Mesenchymal stem cell (in vitro differentiated cells and primary cell): ENCODE results near the gene F3.

Source experiments
- DNase-seq: peaks from one replicate; pipeline ENCODE4 v3.0.0-alpha.2; 2013
- H2AFZ ChIP-seq: one replicate; pipeline ENCODE4 v1.6.1; 2013; ENCODE audit warnings: low read depth, mild to moderate bottlenecking, control low read depth, inconsistent platforms, low read length, moderate library complexity
- H2AK5ac ChIP-seq: 2 replicates; pipeline ENCODE4 v1.6.1; 2013; ENCODE audit warnings: low read length, moderate library complexity, mild to moderate bottlenecking, inconsistent platforms; ENCODE audit not compliant: severe bottlenecking
- H2BK120ac ChIP-seq: one replicate; pipeline ENCODE4 v1.6.1; 2013; ENCODE audit warnings: low read depth, mild to moderate bottlenecking, inconsistent platforms, low read length, moderate library complexity
- H2BK12ac ChIP-seq, 2 experiments: one replicate each; pipeline ENCODE4 v1.6.1; 2013; ENCODE audit warnings: inconsistent platforms in 2 of 2, low read length in 2 of 2, mild to moderate bottlenecking in 2 of 2, moderate library complexity in 2 of 2, control low read depth in 1 of 2
- H2BK15ac ChIP-seq: one replicate; pipeline ENCODE4 v1.6.1; 2013; ENCODE audit warnings: mild to moderate bottlenecking, low read depth, inconsistent platforms; ENCODE audit not compliant: poor library complexity, severe bottlenecking
- H2BK5ac ChIP-seq: 2 replicates; pipeline ENCODE4 v1.6.1; 2013; ENCODE audit warnings: low read depth, mild to moderate bottlenecking, low read length, control low read depth, inconsistent platforms; ENCODE audit not compliant: poor library complexity, severe bottlenecking
- H3K14ac ChIP-seq, 2 experiments: one replicate each; pipeline ENCODE4 v1.6.1; 2013; ENCODE audit warnings: inconsistent platforms in 2 of 2, low read length in 2 of 2, control low read depth in 1 of 2, mild to moderate bottlenecking in 1 of 2, moderate library complexity in 1 of 2
- H3K18ac ChIP-seq, 2 experiments: one replicate each; pipeline ENCODE4 v1.6.1; 2013; ENCODE audit warnings: inconsistent platforms in 2 of 2, low read length in 2 of 2, control low read depth in 1 of 2, low read depth in 1 of 2, mild to moderate bottlenecking in 1 of 2
- H3K23ac ChIP-seq, 2 experiments: one replicate each; pipeline ENCODE4 v1.6.1; 2013; ENCODE audit warnings: inconsistent platforms in 2 of 2, low read length in 2 of 2, mild to moderate bottlenecking in 2 of 2, moderate library complexity in 2 of 2, control low read depth in 1 of 2
- H3K27ac ChIP-seq: 2 replicates; pipeline ENCODE4 v1.5.1; 2013; ENCODE audit warnings: mild to moderate bottlenecking, moderate library complexity, low read length, control low read depth, inconsistent platforms; ENCODE audit not compliant: poor library complexity, severe bottlenecking
- H3K27me3 ChIP-seq, 2 experiments: 2 replicates each; pipeline versions ENCODE4 v1.6.1 to v1.7.0; 2013; ENCODE audit warnings: low read length in 2 of 2, mild to moderate bottlenecking in 2 of 2, moderate library complexity in 2 of 2, control low read depth in 1 of 2, inconsistent platforms in 1 of 2; ENCODE audit not compliant: control insufficient read depth in 1 of 2, insufficient read depth in 1 of 2
- H3K36me3 ChIP-seq, 2 experiments: 2 replicates each; pipeline versions ENCODE4 v1.6.1 to v1.7.0; 2013; ENCODE audit warnings: low read length in 2 of 2, control low read depth in 1 of 2, inconsistent platforms in 1 of 2, low read depth in 1 of 2, mild to moderate bottlenecking in 1 of 2; ENCODE audit not compliant: insufficient read depth in 2 of 2, control insufficient read depth in 1 of 2
- H3K4ac ChIP-seq, 2 experiments: one replicate each; pipeline ENCODE4 v1.6.1; 2013; ENCODE audit warnings: inconsistent platforms in 2 of 2, low read length in 2 of 2, mild to moderate bottlenecking in 2 of 2, moderate library complexity in 2 of 2, control low read depth in 1 of 2, low read depth in 1 of 2
- H3K4me1 ChIP-seq: 2 replicates; pipeline ENCODE4 v1.6.1; 2013; ENCODE audit warnings: low read depth, low read length, control low read depth; ENCODE audit not compliant: control insufficient read depth, insufficient read depth
- H3K4me2 ChIP-seq: 2 replicates; pipeline ENCODE4 v1.6.1; 2013; ENCODE audit warnings: low read length, mild to moderate bottlenecking, inconsistent platforms; ENCODE audit not compliant: poor library complexity, severe bottlenecking
- H3K4me3 ChIP-seq, 2 experiments: 2 replicates each; pipeline versions ENCODE4 v1.5.1 to v1.7.0; 2013; ENCODE audit warnings: low read length in 2 of 2, mild to moderate bottlenecking in 2 of 2, control low read depth in 1 of 2, low read depth in 1 of 2; ENCODE audit not compliant: insufficient read depth in 1 of 2
- H3K79me1 ChIP-seq: replicated peaks from 2 replicates; pipeline ENCODE4 v1.6.1; 2013; ENCODE audit warnings: mild to moderate bottlenecking, control low read depth, low read length, inconsistent platforms; ENCODE audit not compliant: poor library complexity, severe bottlenecking
- H3K9ac ChIP-seq: 2 replicates; pipeline ENCODE4 v1.7.0; 2013; ENCODE audit warnings: mild to moderate bottlenecking, low read length, moderate library complexity
- H3K9me3 ChIP-seq: 2 replicates; pipeline ENCODE4 v1.7.0; 2013; ENCODE audit warnings: mild to moderate bottlenecking, low read length; ENCODE audit not compliant: control insufficient read depth
- H4K8ac ChIP-seq: one replicate; pipeline ENCODE4 v1.6.1; 2013; ENCODE audit warnings: inconsistent platforms, mild to moderate bottlenecking, low read length, moderate library complexity
- H4K91ac ChIP-seq: one replicate; pipeline ENCODE4 v1.6.1; 2013; ENCODE audit warnings: mild to moderate bottlenecking, low read length, inconsistent platforms
- WGBS: methylation state at CpG from one replicate; pipeline ENCODE4 v1.1.7; 2013; ENCODE audit warnings: mixed read lengths; 5-methylcytosine and 5-hydroxymethylcytosine counted together

The F3 gene

DNA sequence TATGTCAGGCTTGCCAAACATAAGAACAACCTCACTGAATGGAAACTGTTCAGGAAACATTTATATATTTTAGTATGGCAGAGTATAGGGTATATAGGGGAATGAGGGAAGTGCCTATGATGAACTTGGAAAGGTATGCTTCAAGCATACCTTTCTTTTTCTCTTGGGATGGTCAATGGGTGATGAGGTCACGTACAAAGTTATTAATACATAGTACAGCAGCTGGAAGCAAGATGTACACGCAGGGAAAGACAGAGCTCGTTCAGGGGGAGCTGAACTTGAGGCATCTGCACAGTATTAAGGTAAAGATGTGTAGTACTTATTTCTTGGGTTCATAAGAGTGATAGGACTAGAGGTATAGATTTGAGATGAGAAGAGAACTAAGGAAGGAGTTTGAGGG is 61.9 kb downstream of the F3 start:
- no peak overlapping the region for H2BK12ac ChIP-seq
- WGBS: 92% methylated on average over 3 of the region's 3 CpGs
- no peaks in the 10 kb centered on the region for H3K4me1 ChIP-seq
- H4K91ac ChIP-seq: no peak overlapping the region
- H3K4me3 ChIP-seq: no peak overlapping the region
- H3K4ac ChIP-seq: no peak overlapping the region
- no peak overlapping the region for H3K18ac ChIP-seq
- no peak overlapping the region for H3K4me2 ChIP-seq
- no peaks in the 10 kb centered on the region for H3K9me3 ChIP-seq
- H2AK5ac ChIP-seq: no peak overlapping the region
- H3K27ac ChIP-seq: no peak overlapping the region
- no peak overlapping the region for H2BK120ac ChIP-seq
- H3K14ac ChIP-seq: no peak overlapping the region
- no peak overlapping the region for H3K9ac ChIP-seq
- no peak overlapping the region for H2AFZ ChIP-seq
- H3K23ac ChIP-seq: no peak overlapping the region
- no peaks in the 10 kb centered on the region for H3K27me3 ChIP-seq
- peaks cover 5% of the 10 kb centered on the region for H3K79me1 ChIP-seq
- no peak overlapping the region for H4K8ac ChIP-seq
- H3K36me3 ChIP-seq: peaks cover 0 to 26% of the 10 kb centered on the region in 2 experiments
- DNase-seq: no peak
- H2BK5ac ChIP-seq: no peak overlapping the region
- no peak overlapping the region for H2BK15ac ChIP-seq
